GM15510 (cell line): ENCODE measurements around the gene FRMPD4.

ENCODE experiments used
- POLR2A ChIP-seq: IDR thresholded peaks from 3 replicates; pipeline ENCODE4 v1.6.1; 2011; ENCODE audit warnings: borderline replicate concordance; ENCODE audit not compliant: insufficient read length; ENCODE audit errors: extremely low read depth

Gene FRMPD4

GRCh38 chrX:12446342-12447075, 308.2 kb downstream of the FRMPD4 start:
- TF ChIP-seq POLR2A, result no peak

GRCh38 chrX:12447448-12448064, 309.3 kb downstream of the FRMPD4 start:
- no peak for TF ChIP-seq POLR2A

GRCh38 chrX:12452268-12452667, 314.0 kb downstream of the FRMPD4 start:
- no peak for TF ChIP-seq POLR2A

GRCh38 chrX:12460929-12461328, 322.7 kb downstream of the FRMPD4 start:
- TF ChIP-seq POLR2A, result no peak

GRCh38 chrX:12463052-12463451, 324.8 kb downstream of the FRMPD4 start:
- no peak for TF ChIP-seq POLR2A

- no peak for TF ChIP-seq POLR2A
Observed at GRCh38 chrX:12463873-12464272, 325.6 kb downstream of the FRMPD4 start.

- TF ChIP-seq POLR2A, result no peak
Observed at GRCh38 chrX:12467321-12467720, 329.0 kb downstream of the FRMPD4 start.

GRCh38 chrX:12469296-12469695, 331.0 kb downstream of the FRMPD4 start:
- no peak for TF ChIP-seq POLR2A

- TF ChIP-seq POLR2A, result no peak
Observed at GRCh38 chrX:12471061-12471460, 332.8 kb downstream of the FRMPD4 start.

- TF ChIP-seq POLR2A, result no peak
Observed at GRCh38 chrX:12480956-12481355, 342.7 kb downstream of the FRMPD4 start.

GRCh38 chrX:12488220-12488619, 349.9 kb downstream of the FRMPD4 start:
- TF ChIP-seq POLR2A, result no peak

- no peak for TF ChIP-seq POLR2A
Observed at GRCh38 chrX:12488771-12489170, 350.5 kb downstream of the FRMPD4 start.

- TF ChIP-seq POLR2A, result no peak
Observed at GRCh38 chrX:12489341-12489740, 351.1 kb downstream of the FRMPD4 start.

- TF ChIP-seq POLR2A, result no peak
Observed at GRCh38 chrX:12494400-12495138, 356.3 kb downstream of the FRMPD4 start.

- TF ChIP-seq POLR2A, result no peak
Observed at GRCh38 chrX:12496343-12496742, 358.1 kb downstream of the FRMPD4 start.
